Effector memory CD4-positive, alpha-beta T cell (primary cell): ENCODE data around the gene ZBTB20.

Experiments used
- DNase-seq, 3 donors: peaks; one replicate each; pipeline ENCODE4 v3.0.0-alpha.2; 2020
- H3K27ac ChIP-seq: 2 replicates; pipeline ENCODE4 v1.7.0; 2013; ENCODE audit warnings: mild to moderate bottlenecking, low read length, moderate library complexity; ENCODE audit not compliant: insufficient read depth, poor library complexity, severe bottlenecking
- H3K27me3 ChIP-seq: replicated peaks from 2 replicates; pipeline ENCODE4 v1.7.0; 2013; ENCODE audit warnings: mild to moderate bottlenecking, low read length; ENCODE audit not compliant: insufficient read depth, control insufficient read depth, poor library complexity, severe bottlenecking
- H3K36me3 ChIP-seq: 2 replicates; pipeline ENCODE4 v1.7.0; 2013; ENCODE audit warnings: mild to moderate bottlenecking, low read length, moderate library complexity; ENCODE audit not compliant: control insufficient read depth, insufficient read depth
- H3K4me1 ChIP-seq: 2 replicates; pipeline ENCODE4 v1.7.0; 2013; ENCODE audit warnings: low read length, mild to moderate bottlenecking; ENCODE audit not compliant: control insufficient read depth, insufficient read depth, poor library complexity, severe bottlenecking
- H3K4me3 ChIP-seq: 2 replicates; pipeline ENCODE4 v1.7.0; 2013; ENCODE audit warnings: low read length, low read depth, mild to moderate bottlenecking; ENCODE audit not compliant: insufficient read depth, poor library complexity, severe bottlenecking
- H3K9me3 ChIP-seq: 2 replicates; pipeline ENCODE4 v1.7.0; 2013; ENCODE audit warnings: mild to moderate bottlenecking, low read length, moderate library complexity; ENCODE audit not compliant: control insufficient read depth

ZBTB20 gene

GRCh38 chr3:114432310-114432709, 714.8 kb downstream of the ZBTB20 start:
- Histone ChIP-seq H3K4me1 (no peaks in the 10 kb centered on the region), H3K9me3 (no peaks in the 10 kb centered on the region), H3K27ac (no peak overlapping the region), H3K36me3 (no peaks in the 10 kb centered on the region), H3K27me3 (no peaks in the 10 kb centered on the region), H3K4me3 (no peak overlapping the region)
- DNase-seq: no peak

GRCh38 chr3:114428044-114428595, 719.0 kb downstream of the ZBTB20 start:
- no peaks in the 10 kb centered on the region for H3K9me3 ChIP-seq
- H3K27ac ChIP-seq: no peak overlapping the region
- H3K36me3 ChIP-seq: no peaks in the 10 kb centered on the region
- H3K4me3 ChIP-seq: no peak overlapping the region
- no peaks in the 10 kb centered on the region for H3K4me1 ChIP-seq
- no peak for DNase-seq
- H3K27me3 ChIP-seq: no peaks in the 10 kb centered on the region

- no peaks in the 10 kb centered on the region for H3K27me3 ChIP-seq
- no peak overlapping the region for H3K4me3 ChIP-seq
- no peak overlapping the region for H3K27ac ChIP-seq
- DNase-seq: no peak
- no peaks in the 10 kb centered on the region for H3K4me1 ChIP-seq
- no peaks in the 10 kb centered on the region for H3K9me3 ChIP-seq
- H3K36me3 ChIP-seq: no peaks in the 10 kb centered on the region
Observed at GRCh38 chr3:114427285-114428043, 719.6 kb downstream of the ZBTB20 start.

- Histone ChIP-seq H3K27ac (no peak overlapping the region), H3K36me3 (no peaks in the 10 kb centered on the region), H3K4me3 (no peak overlapping the region), H3K27me3 (no peaks in the 10 kb centered on the region), H3K4me1 (no peaks in the 10 kb centered on the region), H3K9me3 (no peaks in the 10 kb centered on the region)
- no peak for DNase-seq
Observed at GRCh38 chr3:114424337-114424736, 722.8 kb downstream of the ZBTB20 start.

GRCh38 chr3:114421204-114421603, 725.9 kb downstream of the ZBTB20 start:
- Histone ChIP-seq H3K9me3 (no peaks in the 10 kb centered on the region), H3K4me3 (no peak overlapping the region), H3K27ac (no peak overlapping the region), H3K36me3 (no peaks in the 10 kb centered on the region), H3K4me1 (no peaks in the 10 kb centered on the region), H3K27me3 (no peaks in the 10 kb centered on the region)
- DNase-seq: no peak

- no peaks in the 10 kb centered on the region for H3K27me3 ChIP-seq
- no peaks in the 10 kb centered on the region for H3K36me3 ChIP-seq
- DNase-seq: no peak
- no peaks in the 10 kb centered on the region for H3K9me3 ChIP-seq
- H3K4me1 ChIP-seq: no peaks in the 10 kb centered on the region
- no peak overlapping the region for H3K27ac ChIP-seq
- no peak overlapping the region for H3K4me3 ChIP-seq
Observed at GRCh38 chr3:114420072-114420471, 727.0 kb downstream of the ZBTB20 start.

GRCh38 chr3:114418724-114419543, 728.2 kb downstream of the ZBTB20 start:
- Histone ChIP-seq H3K9me3 (no peaks in the 10 kb centered on the region), H3K4me3 (no peak overlapping the region)
- peak in 1 of 3 donors; percentile 4 for DNase-seq

GRCh38 chr3:114418107-114418506, 729.0 kb downstream of the ZBTB20 start:
- no peak overlapping the region for H3K4me3 ChIP-seq
- H3K27me3 ChIP-seq: no peaks in the 10 kb centered on the region
- H3K36me3 ChIP-seq: no peaks in the 10 kb centered on the region
- H3K9me3 ChIP-seq: no peaks in the 10 kb centered on the region
- no peaks in the 10 kb centered on the region for H3K4me1 ChIP-seq
- no peak overlapping the region for H3K27ac ChIP-seq
- no peak for DNase-seq

More at GRCh38 chr3:114418724-114419543, 728.2 kb downstream of the ZBTB20 start:
- no peak overlapping the region for H3K27ac ChIP-seq
- no peaks in the 10 kb centered on the region for H3K27me3 ChIP-seq
- H3K4me1 ChIP-seq: no peaks in the 10 kb centered on the region
- no peaks in the 10 kb centered on the region for H3K36me3 ChIP-seq

GRCh38 chr3:114417675-114418074, 729.4 kb downstream of the ZBTB20 start:
- Histone ChIP-seq H3K4me1 (no peaks in the 10 kb centered on the region), H3K36me3 (no peaks in the 10 kb centered on the region), H3K27ac (no peak overlapping the region), H3K4me3 (no peak overlapping the region), H3K9me3 (no peaks in the 10 kb centered on the region), H3K27me3 (no peaks in the 10 kb centered on the region)
- DNase-seq: no peak

- DNase-seq: no peak
- no peak overlapping the region for H3K27ac ChIP-seq
- H3K27me3 ChIP-seq: no peaks in the 10 kb centered on the region
- no peaks in the 10 kb centered on the region for H3K9me3 ChIP-seq
- H3K4me3 ChIP-seq: no peak overlapping the region
- H3K4me1 ChIP-seq: no peaks in the 10 kb centered on the region
- H3K36me3 ChIP-seq: no peaks in the 10 kb centered on the region
Observed at GRCh38 chr3:114417265-114417664, 729.8 kb downstream of the ZBTB20 start.
